HCT116 (cell line): Measurements from ENCODE around the gene SCARB1. TPM values are rescaled to one million over a fixed set of nuclear protein-coding genes. Genes with fewer than 3 reads are reported as not detected.

Experiments
- ATAC-seq: fragments of 200-7000 bp; cut with Tn5 transposase; 2 replicates; pipeline ENCODE4 v1.9.1; 2020; ENCODE audit warnings: mild to moderate bottlenecking, moderate library complexity
- BruUV-seq: library from RNA; stranded (reverse); fragments of 400-500 nt; replicated peaks from 2 replicates; lab custom pipeline; 2021; lab: Mats Ljungman, UMichigan
- CTCF ChIA-PET: fragments of 300-600 bp; sonication (Branson Sonifier 250); formaldehyde crosslinking; loops from one replicate; lab custom pipeline; 2021; ENCODE audit warnings: antibody characterized with exemption; lab: Charles Lee
- POLR2A ChIA-PET: fragments of 300-600, 350-600 bp; sonication (Branson Sonifier 250); formaldehyde crosslinking; loops from one replicate; lab custom pipeline; 2021; ENCODE audit warnings: antibody characterized with exemption; lab: Charles Lee
- RAD21 ChIA-PET, 2 experiments: fragments of 300-600 bp; sonication (Branson Sonifier 250); formaldehyde crosslinking; loops; one replicate each; lab custom pipeline; 2023; ENCODE audit warnings: low total read pairs in 2 of 2; ENCODE audit not compliant: uncharacterized antibody in 2 of 2, unreplicated experiment in 2 of 2, low non-redundant PET in 1 of 2; lab: Charles Lee
- DNase-seq: peaks from one replicate; pipeline ENCODE4 v3.0.0-alpha.2; 2010; ENCODE audit warnings: low read depth, low spot score
- H2AFZ ChIP-seq: fragments of 200-600 bp; shearing (Covaris generic), sonication (generic); 2 replicates; pipeline ENCODE4 v1.6.1; 2017; ENCODE audit warnings: low read depth, mixed run types, mixed read lengths, antibody characterized with exemption, low read length; ENCODE audit not compliant: poor library complexity, severe bottlenecking
- H3K27ac ChIP-seq: 2 replicates; pipeline ENCODE4 v1.5.1; 2012; ENCODE audit warnings: low read depth, low read length
- H3K27me3 ChIP-seq: fragments of 200-600 bp; sonication (generic); 2 replicates; pipeline ENCODE4 v1.6.1; 2016; ENCODE audit warnings: mixed run types, low read length, mixed read lengths; ENCODE audit not compliant: insufficient read depth
- H3K36me3 ChIP-seq, 2 experiments: fragments of 200-500 bp in 1 of 2; fragments of 200-600 bp in 1 of 2; sonication (Bioruptor generic) in 1 of 2; sonication (generic) in 1 of 2; 2 replicates each; pipeline versions ENCODE4 v1.5.1 to v1.6.1; 2014 to 2016; ENCODE audit warnings: low read length in 2 of 2, inconsistent platforms in 1 of 2, mixed read lengths in 1 of 2, mixed run types in 1 of 2; ENCODE audit not compliant: insufficient read depth in 2 of 2, control insufficient read depth in 1 of 2
- H3K4me1 ChIP-seq, 2 experiments: fragments of 200-600 bp in 1 of 2; sonication (generic) in 1 of 2; 2 replicates each; pipeline versions ENCODE4 v1.5.1 to v1.6.1; 2012 to 2017; ENCODE audit warnings: low read length in 2 of 2, inconsistent platforms in 1 of 2, mild to moderate bottlenecking in 1 of 2, mixed read lengths in 1 of 2, mixed run types in 1 of 2, moderate library complexity in 1 of 2; ENCODE audit not compliant: insufficient read depth in 2 of 2, control insufficient read depth in 1 of 2
- H3K4me2 ChIP-seq: fragments of 200-600 bp; sonication (generic); 2 replicates; pipeline ENCODE4 v1.6.1; 2017; ENCODE audit warnings: mixed run types, low read length, mixed read lengths
- H3K4me3 ChIP-seq, 2 experiments: fragments of 200-600 bp in 1 of 2; sonication (generic) in 1 of 2; replicated peaks in 1 of 2; 2 replicates each; pipeline ENCODE4 v1.5.1; 2011 to 2016; ENCODE audit warnings: low read length in 2 of 2, control low read depth in 1 of 2, low read depth in 1 of 2, mild to moderate bottlenecking in 1 of 2, mixed read lengths in 1 of 2, mixed run types in 1 of 2
- H3K79me2 ChIP-seq: fragments of 200-600 bp; sonication (generic); 2 replicates; pipeline ENCODE4 v1.6.1; 2017; ENCODE audit warnings: mild to moderate bottlenecking, mixed run types, low read length, moderate library complexity, mixed read lengths; ENCODE audit not compliant: insufficient read depth
- H3K9ac ChIP-seq: fragments of 200-600 bp; sonication (generic); 2 replicates; pipeline ENCODE4 v1.6.1; 2016; ENCODE audit warnings: low read length, mixed read lengths
- H3K9me2 ChIP-seq: fragments of 200-600 bp; sonication (generic), shearing (Covaris generic); 2 replicates; pipeline ENCODE4 v1.6.1; 2017; ENCODE audit warnings: mixed run types, mild to moderate bottlenecking, moderate library complexity; ENCODE audit not compliant: insufficient read depth
- H3K9me3 ChIP-seq, 2 experiments: fragments of 200-500 bp in 1 of 2; fragments of 200-600 bp in 1 of 2; sonication (Bioruptor generic) in 1 of 2; sonication (generic) in 1 of 2; 2 replicates each; pipeline ENCODE4 v1.6.1; 2014 to 2017; ENCODE audit warnings: low read length in 2 of 2, mixed read lengths in 2 of 2, inconsistent platforms in 1 of 2, low read depth in 1 of 2, mild to moderate bottlenecking in 1 of 2, mixed run types in 1 of 2, moderate library complexity in 1 of 2; ENCODE audit not compliant: control insufficient read depth in 1 of 2, insufficient read depth in 1 of 2
- H4K20me1 ChIP-seq: fragments of 200-600 bp; sonication (generic), shearing (Covaris generic); 2 replicates; pipeline ENCODE4 v1.6.1; 2017; ENCODE audit warnings: mixed run types, mild to moderate bottlenecking, moderate library complexity; ENCODE audit not compliant: insufficient read depth
- REST ChIP-seq: IDR thresholded peaks from 2 replicates; pipeline ENCODE4 v1.6.1; 2012; ENCODE audit warnings: low read depth
- SP1 ChIP-seq: IDR thresholded peaks from 2 replicates; pipeline ENCODE4 v1.6.1; 2012; ENCODE audit warnings: low read depth
- TCF7L2 ChIP-seq: IDR thresholded peaks from 2 replicates; pipeline ENCODE4 v1.7.0; 2011; ENCODE audit warnings: borderline replicate concordance, inconsistent platforms; ENCODE audit not compliant: insufficient read depth, insufficient read length; ENCODE audit errors: extremely low read depth
- ZFX ChIP-seq: fragments of 450-650 bp; IDR thresholded peaks from 2 replicates; pipeline ENCODE4 v1.6.1; 2017
- intact Hi-C: fragments of 100-400 bp; cut with micrococcal nuclease; formaldehyde crosslinking; loops from 2 replicates; pipeline ENCODE4 v1.10.0; 2022
- total RNA-seq: library from RNA; stranded (reverse); gene quantifications from one replicate; pipeline ENCODE4 v1.2.1, GENCODE V29; 2021; ENCODE audit not compliant: unreplicated experiment

Gene SCARB1
- total RNA-seq, 1 experiment from 2014 or later = 95.5 TPM

- BruUV-seq = no TSS peak
These were observed 100.1 kb downstream of the SCARB1 start for GRCh38 chr12:124763594-124763979.

More at GRCh38 chr12:124763594-124763979, 100.1 kb downstream of the SCARB1 start:
- Histone ChIP-seq H3K9ac (no peak overlapping the region), H4K20me1 (no peaks in the 10 kb centered on the region), H3K9me3 (peaks cover 13 to 29% of the 10 kb centered on the region in 2 experiments; a peak in 2 of 4 replicates), H2AFZ (no peak overlapping the region), H3K4me1 (no peaks in the 10 kb centered on the region), H3K4me3 (no peak overlapping the region), H3K27me3 (no peaks in the 10 kb centered on the region), H3K9me2 (no peaks in the 10 kb centered on the region), H3K79me2 (no peaks in the 10 kb centered on the region), H3K27ac (no peak overlapping the region), H3K4me2 (no peak overlapping the region), H3K36me3 (no peaks in the 10 kb centered on the region)
- DNase-seq = no peak
- ChIA-PET CTCF (interaction anchor here (1.1 kb wide), 1 partner anchor 731 kb away, joined by 4 read pairs; no protein-coding TSS in a partner anchor), POLR2A (no interaction called here), RAD21 (interaction anchor here in 1 of 2 experiments (1.1 kb wide), 1 partner anchor 23 kb away, joined by 4 read pairs; no protein-coding TSS in a partner anchor)
- TF ChIP-seq SP1 (no peak), TCF7L2 (no peak), ZFX (no peak), REST (no peak)
- intact Hi-C loops = no loop called here
- no peak for ATAC-seq
